GM12892 (cell line): Measurements from ENCODE around the gene KRTAP3-1.

Source experiments
- POLR2A ChIP-seq: IDR thresholded peaks from 2 replicates; pipeline ENCODE4 v1.6.1; 2011; ENCODE audit warnings: low read depth, low read length, control low read depth
- POLR2AphosphoS5 ChIP-seq: IDR thresholded peaks from 2 replicates; pipeline ENCODE4 v1.6.1; 2011; ENCODE audit warnings: low read depth, low read length, control low read depth
- TAF1 ChIP-seq: IDR thresholded peaks from 2 replicates; pipeline ENCODE4 v1.6.1; 2011; ENCODE audit warnings: low read depth, mild to moderate bottlenecking, control low read depth, low read length, borderline replicate concordance

GRCh38 chr17:41003926-41004325 lies 5.0 kb downstream of the KRTAP3-1 start:
- TF ChIP-seq POLR2AphosphoS5 (no peak), TAF1 (no peak), POLR2A (no peak)
